GM10266 (cell line): ENCODE data around the gene SYT7.

Experiments
- DNase-seq: peaks from one replicate; pipeline ENCODE4 v3.0.0; 2012; ENCODE audit errors: extremely low spot score
- CTCF ChIP-seq: IDR thresholded peaks from 2 replicates; pipeline ENCODE4 v1.5.1; 2012; ENCODE audit warnings: mild to moderate bottlenecking, low read depth; ENCODE audit not compliant: control insufficient read depth, insufficient read depth; ENCODE audit errors: missing control alignments

The SYT7 gene

GRCh38 chr11:61609000-61609979 lies 28.4 kb upstream of the SYT7 start:
- no peak for DNase-seq
- no peak for TF ChIP-seq CTCF

GRCh38 chr11:61607920-61608599 lies 27.2 kb upstream of the SYT7 start:
- no peak for DNase-seq
- TF ChIP-seq CTCF: no peak

- DNase-seq: no peak
- no peak for TF ChIP-seq CTCF
Measured at GRCh38 chr11:61607426-61607825, 26.6 kb upstream of the SYT7 start.

- DNase-seq: no peak
- TF ChIP-seq CTCF: no peak
Measured at GRCh38 chr11:61603667-61604066, 22.8 kb upstream of the SYT7 start.

- no peak for TF ChIP-seq CTCF
- no peak for DNase-seq
Measured at GRCh38 chr11:61602775-61603569, 22.1 kb upstream of the SYT7 start.

- TF ChIP-seq CTCF: no peak
- DNase-seq: no peak
Measured at GRCh38 chr11:61601512-61601911, 20.6 kb upstream of the SYT7 start.
